ENCODE results near the gene SH3PXD2B.

GRCh38 chr5:172339264-172340180, 114.8 kb downstream of the SH3PXD2B start:
- TF ChIP-seq CTCF (IDR thresholded peaks at IDR 0.05; ENCODE audit: borderline replicate concordance, extremely low read depth, low read length, poor library complexity, severe bottlenecking) (no peak), EZH2 (IDR thresholded peaks at IDR 0.05; ENCODE audit: borderline replicate concordance, low read depth, low read length, severe bottlenecking) (no peak)

Data from DND-41 (cell line).